ENCODE data around the gene NIP7.

DNA sequence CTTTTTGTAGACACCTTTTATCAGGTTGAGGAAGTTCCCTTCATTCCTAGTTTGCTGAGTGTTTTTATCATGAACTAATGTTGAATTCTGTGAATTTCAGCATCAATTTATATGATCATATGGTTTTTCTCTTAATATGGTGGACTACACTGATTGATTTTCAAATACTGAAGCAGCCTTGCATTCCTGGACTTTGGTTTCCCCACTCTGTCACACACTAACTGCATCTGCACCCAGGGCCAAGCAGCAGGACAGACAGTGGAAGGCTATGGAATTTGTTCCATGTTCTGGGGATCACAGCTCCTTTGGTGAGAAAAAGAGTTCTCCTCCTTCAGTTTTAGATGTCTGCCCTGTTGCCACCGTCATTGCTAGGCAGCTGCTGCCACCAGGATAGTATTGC is 38.5 kb downstream of the NIP7 start:
- TF ChIP-seq, protein P1, sequence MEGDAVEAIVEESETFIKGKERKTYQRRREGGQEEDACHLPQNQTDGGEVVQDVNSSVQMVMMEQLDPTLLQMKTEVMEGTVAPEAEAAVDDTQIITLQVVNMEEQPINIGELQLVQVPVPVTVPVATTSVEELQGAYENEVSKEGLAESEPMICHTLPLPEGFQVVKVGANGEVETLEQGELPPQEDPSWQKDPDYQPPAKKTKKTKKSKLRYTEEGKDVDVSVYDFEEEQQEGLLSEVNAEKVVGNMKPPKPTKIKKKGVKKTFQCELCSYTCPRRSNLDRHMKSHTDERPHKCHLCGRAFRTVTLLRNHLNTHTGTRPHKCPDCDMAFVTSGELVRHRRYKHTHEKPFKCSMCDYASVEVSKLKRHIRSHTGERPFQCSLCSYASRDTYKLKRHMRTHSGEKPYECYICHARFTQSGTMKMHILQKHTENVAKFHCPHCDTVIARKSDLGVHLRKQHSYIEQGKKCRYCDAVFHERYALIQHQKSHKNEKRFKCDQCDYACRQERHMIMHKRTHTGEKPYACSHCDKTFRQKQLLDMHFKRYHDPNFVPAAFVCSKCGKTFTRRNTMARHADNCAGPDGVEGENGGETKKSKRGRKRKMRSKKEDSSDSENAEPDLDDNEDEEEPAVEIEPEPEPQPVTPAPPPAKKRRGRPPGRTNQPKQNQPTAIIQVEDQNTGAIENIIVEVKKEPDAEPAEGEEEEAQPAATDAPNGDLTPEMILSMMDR (IDR thresholded peaks at IDR 0.05) = no peak
- TF ChIP-seq POLR2AphosphoS5 (IDR thresholded peaks at IDR 0.05; ENCODE audit: low read depth, low read length) = no peak

All from Panc1 (cell line).